GM12878 (cell line): Measurements from ENCODE around the gene ARHGEF10L. TPM values are rescaled to one million over a fixed set of nuclear protein-coding genes. Genes with fewer than 3 reads are reported as not detected.

Source experiments
- ATAC-seq: fragments of 200-7000 bp; cut with Tn5 transposase; 3 replicates; pipeline ENCODE4 v1.9.1; 2020; ENCODE audit warnings: mild to moderate bottlenecking, moderate library complexity
- BruUV-seq: library from RNA; stranded (reverse); fragments of 400-500 nt; replicated peaks from 2 replicates; lab custom pipeline; 2021; lab: Mats Ljungman, UMichigan
- CTCF ChIA-PET: fragments of 300-600 bp; sonication (Branson Sonifier 250); formaldehyde crosslinking; extraction: SDS; loops from one replicate; lab custom pipeline; 2021; ENCODE audit warnings: inconsistent platforms; lab: Yijun Ruan, JAX
- POLR2A ChIA-PET: fragments of 350-600 bp; formaldehyde crosslinking; extraction: SDS; loops from one replicate; lab custom pipeline; 2021; ENCODE audit warnings: inconsistent platforms; lab: Charles Lee
- RAD21 ChIA-PET: fragments of 300-600 bp; sonication (Branson Sonifier 250); formaldehyde crosslinking; loops from one replicate; lab custom pipeline; 2023; ENCODE audit warnings: antibody characterized with exemption; ENCODE audit not compliant: unreplicated experiment; lab: Charles Lee
- SMC1A ChIA-PET: fragments of 300-600 bp; sonication (Branson Sonifier 250); formaldehyde crosslinking; loops from one replicate; lab custom pipeline; 2023; ENCODE audit not compliant: unreplicated experiment, uncharacterized antibody; lab: Charles Lee
- DNase-seq: peaks from one replicate; pipeline ENCODE4 v3.0.0-alpha.2; 2011; ENCODE audit warnings: low read depth, low spot score
- FAIRE-seq: peaks from 3 replicates; lab custom pipeline; 2011; peaks lifted over from hg19 to GRCh38; lab: Jason Lieb, UNC
- H2AFZ ChIP-seq: 2 replicates; pipeline ENCODE4 v1.6.0; 2011; ENCODE audit warnings: low read depth, low read length, control low read depth; ENCODE audit not compliant: control insufficient read depth
- H3K27ac ChIP-seq: 2 replicates; pipeline ENCODE4 v1.5.1; 2011; ENCODE audit warnings: control low read depth; ENCODE audit not compliant: control insufficient read depth, insufficient read depth
- H3K27me3 ChIP-seq, 2 experiments: replicated peaks in 1 of 2; 2 replicates each; pipeline versions ENCODE4 v1.6.0 to v1.6.1; 2011; ENCODE audit warnings: low read length in 1 of 2; ENCODE audit not compliant: control insufficient read depth in 2 of 2, insufficient read depth in 2 of 2
- H3K36me3 ChIP-seq, 2 experiments: 2 replicates each; pipeline ENCODE4 v1.5.1; 2011; ENCODE audit warnings: low read length in 1 of 2; ENCODE audit not compliant: control insufficient read depth in 2 of 2, insufficient read depth in 2 of 2
- H3K4me1 ChIP-seq: 2 replicates; pipeline ENCODE4 v1.6.1; 2011; ENCODE audit warnings: mild to moderate bottlenecking, low read length, moderate library complexity, mixed read lengths; ENCODE audit not compliant: control insufficient read depth, insufficient read depth
- H3K4me2 ChIP-seq: 2 replicates; pipeline ENCODE4 v1.6.0; 2011; ENCODE audit warnings: control low read depth; ENCODE audit not compliant: control insufficient read depth, insufficient read depth
- H3K4me3 ChIP-seq: fragments of 200-600 bp; sonication (generic); 2 replicates; pipeline ENCODE4 v1.5.1; 2016
- H3K79me2 ChIP-seq: 2 replicates; pipeline ENCODE4 v1.6.0; 2011; ENCODE audit warnings: low read length; ENCODE audit not compliant: control insufficient read depth, insufficient read depth
- H3K9ac ChIP-seq: 2 replicates; pipeline ENCODE4 v1.8.0; 2011; ENCODE audit warnings: low read length, control low read depth, mixed read lengths; ENCODE audit not compliant: control insufficient read depth, insufficient read depth
- H3K9me3 ChIP-seq: replicated peaks from 3 replicates; pipeline ENCODE4 v1.5.1; 2011; ENCODE audit warnings: mild to moderate bottlenecking, low read length; ENCODE audit not compliant: control insufficient read depth, insufficient read depth
- H4K20me1 ChIP-seq: 2 replicates; pipeline ENCODE4 v1.6.0; 2011; ENCODE audit not compliant: control insufficient read depth, insufficient read depth
- NFIC ChIP-seq: IDR thresholded peaks from 2 replicates; pipeline ENCODE4 v1.6.1; 2012; ENCODE audit warnings: low read depth, mild to moderate bottlenecking, inconsistent platforms, low read length, moderate library complexity
- ZNF687 ChIP-seq: fragments of 450-650 bp; IDR thresholded peaks from 2 replicates; pipeline ENCODE4 v1.6.1; 2017; ENCODE audit warnings: mild to moderate bottlenecking, moderate library complexity
- WGBS: methylation state at CpG from one replicate; pipeline ENCODE4 v1.1.6; 2016; ENCODE audit warnings: low lambda C conversion rate; ENCODE audit not compliant: insufficient replicate concordance, insufficient coverage; ENCODE audit errors: missing lambda C conversion rate; 5-methylcytosine and 5-hydroxymethylcytosine counted together
- in situ Hi-C: fragments of 300-500 bp; cut with MboI; formaldehyde crosslinking; loops from 9 replicates; pipeline ENCODE4 v1.14.3; 2018; ENCODE audit warnings: mixed read lengths
- intact Hi-C: fragments of 100-400 bp; cut with micrococcal nuclease; formaldehyde crosslinking; loops from one replicate; pipeline ENCODE4 v1.14.2; 2022; ENCODE audit not compliant: unreplicated experiment
- polyA plus RNA-seq, 11 experiments: library from polyadenylated mRNA; depleted of rRNA in 4 of 11; unstranded in 6 of 11; stranded (reverse) in 5 of 11; fragments of >200 nt; fragmentation: Nextera tagmentation in 4 of 11; fragmentation: Illumina TruSeq in 1 of 11; extraction: Ambion mirVana in 4 of 11; extraction: Trizol in 1 of 11; gene quantifications; 1 replicate in 1 of 11; 2 replicates in 10 of 11; pipeline versions ENCODE4 v1.2.1 to v1.2.3, GENCODE V29; 2011 to 2016; ENCODE audit warnings: inconsistent platforms in 2 of 11, missing spikeins in 2 of 11, low read depth in 1 of 11
- total RNA-seq, 4 experiments: library from RNA; depleted of rRNA in 3 of 4; stranded (reverse); fragments of >200 nt in 3 of 4; fragmentation: Illumina TruSeq in 1 of 4; extraction: Trizol in 1 of 4; gene quantifications; 2 replicates each; pipeline versions ENCODE4 v1.2.1 to v1.2.3, GENCODE V29; 2013 to 2021

Gene ARHGEF10L
- total and polyA plus RNA-seq, 10 of the 15 experiments (the other 5 are each of a cell fraction or from before 2014, with no cell fraction given) = 0.05 to 0.94 (median 0.28) TPM; not detected in 2

- Histone ChIP-seq H2AFZ (no peak overlapping the region), H3K27me3 (peaks cover 0 to 3% of the 10 kb centered on the region in 2 experiments; a peak in 2 of 4 replicates), H3K27ac (no peak overlapping the region), H3K79me2 (no peaks in the 10 kb centered on the region), H3K4me1 (no peaks in the 10 kb centered on the region), H3K4me2 (no peak overlapping the region), H3K4me3 (no peak overlapping the region), H4K20me1 (no peaks in the 10 kb centered on the region), H3K9me3 (no peaks in the 10 kb centered on the region)
- BruUV-seq = no TSS peak
- intact Hi-C loops = no loop called here
- POLR2A ChIA-PET = no interaction called here
- no peak for ATAC-seq
- SMC1A ChIA-PET = no interaction called here
- FAIRE-seq = no peak
- no peak for TF ChIP-seq NFIC
- TF ChIP-seq ZNF687 = no peak
- TF ChIP-seq, all 136 proteins: peak for 0
- in situ Hi-C loops = no loop called here
- 58% methylated on average over 12 of the region's 12 CpGs for WGBS
- Histone ChIP-seq H3K36me3 (no peaks in the 10 kb centered on the region), H3K9ac (no peak overlapping the region)
- DNase-seq = no peak
- RAD21 ChIA-PET = no interaction called here
- CTCF ChIA-PET = no interaction called here
Measured at GRCh38 chr1:17616731-17617279, 77.3 kb downstream of the ARHGEF10L start.
